K562 (cell line): Measurements from ENCODE around the gene NPTXR. TPM values are rescaled to one million over a fixed set of nuclear protein-coding genes. Genes with fewer than 3 reads are reported as not detected.

ENCODE experiments used
- ADNP ChIP-seq: fragments of 200-800 bp; sonication (Bioruptor generic); IDR thresholded peaks from 2 replicates; pipeline ENCODE4 v1.6.1; 2016; ENCODE audit warnings: missing genetic modification characterization, missing compliant biosample characterization
- CEBPZ ChIP-seq: fragments of 150-350 bp; IDR thresholded peaks from 2 replicates; pipeline ENCODE4 v1.6.1; 2014; ENCODE audit warnings: low read depth, mild to moderate bottlenecking, low read length, borderline replicate concordance
- FOXM1 ChIP-seq, 2 experiments: fragments of 450-650 bp in 1 of 2; sonication (generic) in 1 of 2; formaldehyde crosslinking in 1 of 2; IDR thresholded peaks; 2 replicates each; pipeline versions ENCODE4 v1.6.1 to v1.9.0; 2017 to 2022; ENCODE audit warnings: low read depth in 2 of 2, mild to moderate bottlenecking in 2 of 2, missing genetic modification reagents in 1 of 2, moderate library complexity in 1 of 2
- GABPA ChIP-seq: fragments of 200-800 bp; sonication (Bioruptor generic); conservative IDR thresholded peaks from 2 replicates; pipeline ENCODE4 v1.6.1; 2016; ENCODE audit warnings: low read depth, missing genetic modification characterization, missing compliant biosample characterization
- HMGN3 ChIP-seq: IDR thresholded peaks from 2 replicates; pipeline ENCODE4 v1.6.1; 2011; ENCODE audit warnings: borderline replicate concordance, low read depth, mild to moderate bottlenecking, mixed read lengths, low read length; ENCODE audit not compliant: insufficient read length; ENCODE audit errors: extremely low read depth
- HNRNPUL1 ChIP-seq: fragments of 200-400 bp; formaldehyde crosslinking; IDR thresholded peaks from 2 replicates; pipeline ENCODE4 v1.6.1; 2017; ENCODE audit warnings: low read length
- IFI16 ChIP-seq: fragments of 250-450 bp; sonication (Bioruptor Pico); IDR thresholded peaks from 2 replicates; pipeline ENCODE4 v2.1.2; 2022; ENCODE audit warnings: mild to moderate bottlenecking, inconsistent platforms
- MCM3 ChIP-seq: fragments of 450-650 bp; IDR thresholded peaks from 2 replicates; pipeline ENCODE4 v1.6.1; 2016
- MIER1 ChIP-seq: fragments of 450-650 bp; IDR thresholded peaks from 2 replicates; pipeline ENCODE4 v1.6.1; 2016; ENCODE audit warnings: antibody characterized with exemption, mild to moderate bottlenecking, low read depth
- NFE2L1 ChIP-seq: fragments of 450-650 bp; IDR thresholded peaks from 2 replicates; pipeline ENCODE4 v1.6.1; 2016; ENCODE audit warnings: missing genetic modification characterization, low read depth, mild to moderate bottlenecking, missing compliant biosample characterization, moderate library complexity, borderline replicate concordance
- NRF1 ChIP-seq, 2 experiments: fragments of 450-650 bp; IDR thresholded peaks in 1 of 2; conservative IDR thresholded peaks in 1 of 2; 2 replicates each; pipeline ENCODE4 v1.6.1; 2014; ENCODE audit warnings: mild to moderate bottlenecking in 2 of 2
- PHTF2 ChIP-seq: fragments of 250-450 bp; sonication (Bioruptor Pico); IDR thresholded peaks from 2 replicates; pipeline ENCODE4 v1.5.0; 2021; ENCODE audit warnings: mild to moderate bottlenecking
- POLR2A ChIP-seq: fragments of 450-650 bp; conservative IDR thresholded peaks from 2 replicates; pipeline ENCODE4 v1.6.1; 2016
- RB1 ChIP-seq: fragments of 450-650 bp; IDR thresholded peaks from 2 replicates; pipeline ENCODE4 v1.6.1; 2017; ENCODE audit warnings: low read depth, mild to moderate bottlenecking
- SMARCB1 ChIP-seq: IDR thresholded peaks from 2 replicates; pipeline ENCODE4 v1.6.1; 2011; ENCODE audit warnings: improper control_type of control experiment, low read depth; ENCODE audit not compliant: insufficient read length
- SMC3 ChIP-seq: conservative IDR thresholded peaks from 2 replicates; pipeline ENCODE4 v1.6.1; 2011; ENCODE audit warnings: low read depth, low read length, improper control_type of control experiment; ENCODE audit not compliant: insufficient read depth
- SPI1 ChIP-seq: IDR thresholded peaks from 2 replicates; pipeline ENCODE4 v1.6.1; 2011; ENCODE audit warnings: low read depth, low read length, control low read depth, borderline replicate concordance
- SRSF9 ChIP-seq: fragments of 200-400 bp; formaldehyde crosslinking; IDR thresholded peaks from 2 replicates; pipeline ENCODE4 v1.6.1; 2017; ENCODE audit warnings: low read depth, low read length, borderline replicate concordance
- ZBTB7A ChIP-seq: IDR thresholded peaks from 2 replicates; pipeline ENCODE4 v1.6.1; 2011; ENCODE audit warnings: low read depth, mild to moderate bottlenecking, low read length, moderate library complexity, borderline replicate concordance; ENCODE audit not compliant: control insufficient read depth
- ZNF23 ChIP-seq: fragments of 250-450 bp; sonication (Bioruptor Pico); IDR thresholded peaks from 2 replicates; pipeline ENCODE4 v1.4.0; 2020; ENCODE audit warnings: mild to moderate bottlenecking
- ZNF239 ChIP-seq: fragments of 250-450 bp; sonication (Bioruptor Pico); IDR thresholded peaks from 2 replicates; pipeline ENCODE4 v1.4.0; 2020; ENCODE audit warnings: mild to moderate bottlenecking
- polyA plus RNA-seq, 8 experiments: library from polyadenylated mRNA; depleted of rRNA in 4 of 8; stranded (reverse) in 5 of 8; unstranded in 3 of 8; fragments of >200 nt; fragmentation: Nextera tagmentation in 2 of 8; fragmentation: Illumina TruSeq in 1 of 8; extraction: Ambion mirVana in 2 of 8; extraction: Trizol in 1 of 8; gene quantifications; 2 replicates each; pipeline versions ENCODE4 v1.2.1 to v1.2.3, GENCODE V29; 2011 to 2014; ENCODE audit warnings: inconsistent platforms in 1 of 8, missing spikeins in 1 of 8
- total RNA-seq, 7 experiments: library from RNA; depleted of rRNA in 6 of 7; stranded (reverse); fragments of >200 nt in 6 of 7; fragmentation: Illumina TruSeq in 2 of 7; extraction: Trizol in 2 of 7; gene quantifications; 2 replicates each; pipeline versions ENCODE4 v1.2.1 to v1.2.3, GENCODE V29; 2011 to 2021; ENCODE audit warnings: low replicate concordance in 1 of 7
- TF ChIP-seq, protein P1 (sequence below): fragments of 250-450 bp; sonication (Bioruptor Pico); IDR thresholded peaks from 2 replicates; pipeline ENCODE4 v1.8.0; 2022; ENCODE audit warnings: inconsistent platforms, mild to moderate bottlenecking, moderate library complexity, borderline replicate concordance
- TF ChIP-seq, protein P2 (sequence below): fragments of 450-650 bp; formaldehyde crosslinking; IDR thresholded peaks from 2 replicates; pipeline ENCODE4 v1.4.0; 2022; ENCODE audit warnings: missing genetic modification characterization

Gene NPTXR
- total and polyA plus RNA-seq, 9 of the 15 experiments (the other 6 are each of a cell fraction or from before 2014, with no cell fraction given): 0.01 to 3.1 (median 1.1) TPM

- TF ChIP-seq MCM3 (no peak), ADNP (tag) (no peak), PHTF2 (no peak), HNRNPUL1 (no peak), GABPA (tag) (peak; percentile 94), FOXM1 (IDR thresholded peaks at IDR 0.05; ENCODE audit: low read depth) (no peak), FOXM1 (CRISPR knock-in tag; IDR thresholded peaks at IDR 0.05; ENCODE audit: low read depth) (no peak), SMARCB1 (no peak), ZNF23 (CRISPR knock-in tag) (no peak), HMGN3 (peak; percentile 36), ZBTB7A (peak; percentile 68; the same call in 1 of the 2 replicates), NFE2L1 (no peak), MIER1 (no peak), SMC3 (no peak), NRF1 (conservative IDR thresholded peaks at IDR 0.05 in 1 of 2, IDR thresholded peaks at IDR 0.05 in 1 of 2) (peak; percentile 45 to 53; a peak in 2 of 4 replicates), SRSF9 (no peak), IFI16 (CRISPR knock-in tag) (no peak), POLR2A (0 out of 2 replicates have a peak, but pooled peaks have one; percentile 16), CEBPZ (peak; percentile 67; the same call in 1 of the 2 replicates), ZNF239 (CRISPR knock-in tag) (peak; percentile 61), RB1 (peak; percentile 38; the same call in 1 of the 2 replicates), SPI1 (peak; percentile 62)
- TF ChIP-seq, protein P1, sequence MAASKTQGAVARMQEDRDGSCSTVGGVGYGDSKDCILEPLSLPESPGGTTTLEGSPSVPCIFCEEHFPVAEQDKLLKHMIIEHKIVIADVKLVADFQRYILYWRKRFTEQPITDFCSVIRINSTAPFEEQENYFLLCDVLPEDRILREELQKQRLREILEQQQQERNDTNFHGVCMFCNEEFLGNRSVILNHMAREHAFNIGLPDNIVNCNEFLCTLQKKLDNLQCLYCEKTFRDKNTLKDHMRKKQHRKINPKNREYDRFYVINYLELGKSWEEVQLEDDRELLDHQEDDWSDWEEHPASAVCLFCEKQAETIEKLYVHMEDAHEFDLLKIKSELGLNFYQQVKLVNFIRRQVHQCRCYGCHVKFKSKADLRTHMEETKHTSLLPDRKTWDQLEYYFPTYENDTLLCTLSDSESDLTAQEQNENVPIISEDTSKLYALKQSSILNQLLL: no peak
- TF ChIP-seq, protein P2, sequence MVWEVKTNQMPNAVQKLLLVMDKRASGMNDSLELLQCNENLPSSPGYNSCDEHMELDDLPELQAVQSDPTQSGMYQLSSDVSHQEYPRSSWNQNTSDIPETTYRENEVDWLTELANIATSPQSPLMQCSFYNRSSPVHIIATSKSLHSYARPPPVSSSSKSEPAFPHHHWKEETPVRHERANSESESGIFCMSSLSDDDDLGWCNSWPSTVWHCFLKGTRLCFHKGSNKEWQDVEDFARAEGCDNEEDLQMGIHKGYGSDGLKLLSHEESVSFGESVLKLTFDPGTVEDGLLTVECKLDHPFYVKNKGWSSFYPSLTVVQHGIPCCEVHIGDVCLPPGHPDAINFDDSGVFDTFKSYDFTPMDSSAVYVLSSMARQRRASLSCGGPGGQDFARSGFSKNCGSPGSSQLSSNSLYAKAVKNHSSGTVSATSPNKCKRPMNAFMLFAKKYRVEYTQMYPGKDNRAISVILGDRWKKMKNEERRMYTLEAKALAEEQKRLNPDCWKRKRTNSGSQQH (CRISPR knock-in tag): no peak
Measured at GRCh38 chr22:38793721-38794466, 49.9 kb downstream of the NPTXR start, which contains the start of gene DNAL4 (continued).
